WERI-Rb-1 (cell line): Measurements from ENCODE around the gene UROD.

ENCODE experiments used
- DNase-seq: peaks from one replicate; pipeline ENCODE4 v3.0.0-alpha.2; 2020
- H3K27ac ChIP-seq: fragments of 250-450 bp; sonication (Bioruptor Pico); 2 replicates; pipeline ENCODE4 v1.5.1; 2020; ENCODE audit warnings: mild to moderate bottlenecking, moderate library complexity
- H3K27me3 ChIP-seq: fragments of 250-450 bp; sonication (Bioruptor Pico); 2 replicates; pipeline ENCODE4 v1.5.1; 2021; ENCODE audit warnings: mild to moderate bottlenecking, low read depth, moderate library complexity; ENCODE audit not compliant: insufficient read depth, severe bottlenecking
- H3K36me3 ChIP-seq: fragments of 250-450 bp; sonication (Bioruptor Pico); 2 replicates; pipeline ENCODE4 v1.5.1; 2020; ENCODE audit warnings: mild to moderate bottlenecking, moderate library complexity
- H3K4me3 ChIP-seq: 2 replicates; pipeline ENCODE4 v1.5.1; 2011; ENCODE audit warnings: low read depth, mild to moderate bottlenecking, control low read depth, low read length
- H3K9me3 ChIP-seq: fragments of 250-450 bp; sonication (Bioruptor Pico); 2 replicates; pipeline ENCODE4 v1.5.1; 2021; ENCODE audit warnings: mild to moderate bottlenecking, moderate library complexity; ENCODE audit not compliant: severe bottlenecking
- TF ChIP-seq, protein P1 (sequence below): IDR thresholded peaks from 2 replicates; pipeline ENCODE4 v1.5.1; 2011; ENCODE audit warnings: low read depth, mild to moderate bottlenecking, control low read depth, inconsistent platforms, low read length

UROD gene

DNA sequence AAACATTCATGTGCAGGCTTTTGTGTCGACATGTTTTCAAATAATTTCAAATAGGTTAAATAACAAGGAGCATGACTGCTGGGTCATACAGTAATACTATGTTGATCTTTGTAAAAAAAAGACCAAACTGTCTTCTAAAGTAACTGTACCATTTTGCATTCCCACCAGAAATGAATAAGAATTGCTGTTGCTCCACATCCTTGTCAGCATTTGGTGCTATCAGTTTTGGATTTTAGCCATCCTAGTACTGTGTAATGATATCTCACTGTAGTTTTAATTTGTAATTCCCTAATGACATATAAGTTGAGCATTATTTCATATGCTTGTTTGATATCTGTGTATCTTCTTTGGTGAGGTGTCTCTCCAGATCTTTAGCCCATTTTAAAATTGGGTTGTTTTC is 11.6 kb downstream of the UROD start:
- Histone ChIP-seq H3K36me3 (no peaks in the 10 kb centered on the region), H3K4me3 (no peak overlapping the region), H3K27me3 (no peaks in the 10 kb centered on the region), H3K27ac (no peak overlapping the region), H3K9me3 (no peaks in the 10 kb centered on the region)
- TF ChIP-seq, protein P1, sequence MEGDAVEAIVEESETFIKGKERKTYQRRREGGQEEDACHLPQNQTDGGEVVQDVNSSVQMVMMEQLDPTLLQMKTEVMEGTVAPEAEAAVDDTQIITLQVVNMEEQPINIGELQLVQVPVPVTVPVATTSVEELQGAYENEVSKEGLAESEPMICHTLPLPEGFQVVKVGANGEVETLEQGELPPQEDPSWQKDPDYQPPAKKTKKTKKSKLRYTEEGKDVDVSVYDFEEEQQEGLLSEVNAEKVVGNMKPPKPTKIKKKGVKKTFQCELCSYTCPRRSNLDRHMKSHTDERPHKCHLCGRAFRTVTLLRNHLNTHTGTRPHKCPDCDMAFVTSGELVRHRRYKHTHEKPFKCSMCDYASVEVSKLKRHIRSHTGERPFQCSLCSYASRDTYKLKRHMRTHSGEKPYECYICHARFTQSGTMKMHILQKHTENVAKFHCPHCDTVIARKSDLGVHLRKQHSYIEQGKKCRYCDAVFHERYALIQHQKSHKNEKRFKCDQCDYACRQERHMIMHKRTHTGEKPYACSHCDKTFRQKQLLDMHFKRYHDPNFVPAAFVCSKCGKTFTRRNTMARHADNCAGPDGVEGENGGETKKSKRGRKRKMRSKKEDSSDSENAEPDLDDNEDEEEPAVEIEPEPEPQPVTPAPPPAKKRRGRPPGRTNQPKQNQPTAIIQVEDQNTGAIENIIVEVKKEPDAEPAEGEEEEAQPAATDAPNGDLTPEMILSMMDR, result no peak
- no peak for DNase-seq

DNA sequence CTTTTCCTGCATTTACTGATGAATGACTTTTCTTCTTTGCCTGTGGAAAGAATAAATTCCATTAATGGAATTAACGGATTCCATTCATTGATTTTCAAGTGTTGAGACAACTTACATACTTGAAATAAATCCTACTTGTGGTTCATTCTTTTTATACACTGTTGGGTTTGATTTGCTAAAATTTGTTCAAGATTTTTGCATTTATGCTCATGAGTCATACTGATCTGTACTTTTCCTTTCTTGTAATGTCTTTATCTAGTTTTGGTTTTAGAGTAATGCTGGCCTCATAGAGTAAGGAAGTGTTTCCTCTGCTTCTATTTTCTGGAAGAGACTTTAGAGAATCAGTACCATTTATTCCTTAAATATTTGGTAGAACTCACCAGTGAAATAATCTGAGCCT is 14.4 kb downstream of the UROD start:
- H3K36me3 ChIP-seq, result no peaks in the 10 kb centered on the region

DNA sequence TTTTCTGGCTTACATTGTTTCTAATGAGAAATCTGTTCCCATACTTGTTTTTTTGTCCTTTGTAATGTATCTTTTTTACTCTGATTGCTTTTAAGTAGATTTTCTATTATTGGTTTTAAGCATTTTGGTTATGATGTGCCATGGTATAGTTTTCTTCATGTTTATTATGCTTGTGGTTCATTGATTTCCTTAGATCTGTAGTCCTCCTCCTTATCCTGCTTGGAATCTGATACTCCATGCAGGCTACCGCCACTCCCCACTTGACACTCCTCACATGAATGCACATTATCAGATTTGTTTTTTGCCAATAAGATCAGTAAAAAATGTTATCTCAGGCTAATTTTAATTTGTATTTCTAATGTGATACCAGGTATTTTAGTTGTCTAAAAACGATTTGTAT is 20.8 kb downstream of the UROD start:
- no peak for DNase-seq
- TF ChIP-seq, protein P1, result no peak
- no peak overlapping the region for H3K27ac ChIP-seq
- H3K9me3 ChIP-seq, result no peaks in the 10 kb centered on the region
- no peaks in the 10 kb centered on the region for H3K36me3 ChIP-seq
- no peak overlapping the region for H3K4me3 ChIP-seq
- no peaks in the 10 kb centered on the region for H3K27me3 ChIP-seq

More for the DNA sequence above, 14.4 kb downstream of the UROD start:
- Histone ChIP-seq H3K27me3 (no peaks in the 10 kb centered on the region), H3K27ac (no peak overlapping the region), H3K9me3 (no peaks in the 10 kb centered on the region), H3K4me3 (no peak overlapping the region)
- no peak for DNase-seq
- TF ChIP-seq, protein P1, result no peak

DNA sequence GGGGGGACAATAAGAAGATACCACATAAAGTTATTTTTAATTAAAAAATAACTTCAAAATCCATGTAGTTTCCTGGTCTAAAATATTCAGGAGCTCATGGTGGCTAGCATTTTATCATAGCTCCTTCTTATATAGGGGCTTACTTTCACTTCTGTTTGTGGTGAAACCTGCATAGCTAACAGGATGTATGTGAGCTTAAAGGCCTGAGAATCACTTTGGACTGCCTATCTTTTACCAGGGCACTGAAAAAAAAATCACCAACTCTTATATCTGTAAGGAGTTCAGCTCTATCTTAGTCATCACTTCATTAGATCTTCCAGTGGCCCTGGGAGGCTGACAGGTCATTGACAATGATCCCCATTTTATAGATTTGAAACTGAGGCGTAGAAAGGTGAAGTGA is 21.3 kb downstream of the UROD start:
- no peak for DNase-seq
- TF ChIP-seq, protein P1, result no peak
- Histone ChIP-seq H3K4me3 (no peak overlapping the region), H3K27me3 (no peaks in the 10 kb centered on the region), H3K9me3 (no peaks in the 10 kb centered on the region), H3K36me3 (no peaks in the 10 kb centered on the region), H3K27ac (no peak overlapping the region)

DNA sequence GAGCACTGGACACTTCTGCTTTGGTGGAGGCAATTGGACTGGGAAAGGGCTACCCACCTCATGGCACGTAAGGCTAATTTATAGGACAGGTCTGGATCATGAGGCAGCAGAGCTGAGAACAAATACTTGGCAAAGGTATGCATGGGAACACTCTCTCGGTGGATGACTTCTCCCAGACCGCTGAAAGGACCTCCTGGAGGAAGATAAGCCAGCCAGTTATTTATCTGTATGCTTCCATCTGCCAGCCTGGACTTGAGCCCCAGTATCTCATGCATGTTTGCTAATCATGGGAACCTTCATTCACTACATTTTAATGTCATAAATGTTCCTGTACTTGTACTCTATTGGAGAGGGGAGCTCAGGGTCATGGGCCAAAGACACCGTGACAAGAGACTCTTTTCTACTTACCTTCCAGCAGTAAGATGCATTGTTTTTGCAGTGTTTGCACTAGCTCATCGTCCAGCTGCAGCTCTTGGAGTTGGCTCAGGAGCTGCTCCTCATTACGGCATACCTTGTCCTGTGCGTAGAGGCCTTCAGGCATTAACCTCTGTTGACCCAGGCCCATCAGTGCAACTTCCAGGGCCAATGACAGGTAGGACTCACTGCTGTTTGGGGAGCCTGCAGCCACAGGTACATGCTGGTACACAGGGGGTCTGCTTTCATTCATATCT is 23.7 kb downstream of the UROD start:
- H3K4me3 ChIP-seq, result no peak overlapping the region
- no peaks in the 10 kb centered on the region for H3K27me3 ChIP-seq
- H3K27ac ChIP-seq, result no peak overlapping the region
- H3K9me3 ChIP-seq, result no peaks in the 10 kb centered on the region
- no peak for DNase-seq
- TF ChIP-seq, protein P1, result no peak
- no peaks in the 10 kb centered on the region; the same call in 1 of the 2 replicates for H3K36me3 ChIP-seq

DNA sequence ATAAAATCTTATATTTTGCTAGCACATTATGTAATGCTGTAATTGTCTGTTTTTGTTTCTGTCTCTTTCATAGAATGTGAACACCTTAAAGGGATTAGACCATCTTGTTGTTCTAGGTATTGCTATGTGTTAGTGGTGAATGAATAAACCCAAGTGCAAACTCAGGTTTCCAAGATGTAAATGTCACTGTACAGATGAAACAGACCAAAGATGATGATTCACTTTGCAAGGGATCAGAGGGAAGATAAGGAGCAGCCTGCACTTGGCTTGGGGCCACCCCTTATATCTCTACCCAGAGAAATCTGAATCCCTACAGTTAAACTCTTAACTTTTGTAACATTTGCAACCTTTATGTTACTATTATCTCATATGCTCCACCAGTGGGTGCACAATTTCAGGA is 25.4 kb downstream of the UROD start:
- TF ChIP-seq, protein P1, result no peak
- no peaks in the 10 kb centered on the region for H3K27me3 ChIP-seq
- no peak overlapping the region for H3K4me3 ChIP-seq
- no peaks in the 10 kb centered on the region; the same call in 1 of the 2 replicates for H3K36me3 ChIP-seq
- no peak for DNase-seq
- H3K9me3 ChIP-seq, result no peaks in the 10 kb centered on the region
- no peak overlapping the region for H3K27ac ChIP-seq
